ENCODE data around the gene FBN2.

FBN2 gene

DNA sequence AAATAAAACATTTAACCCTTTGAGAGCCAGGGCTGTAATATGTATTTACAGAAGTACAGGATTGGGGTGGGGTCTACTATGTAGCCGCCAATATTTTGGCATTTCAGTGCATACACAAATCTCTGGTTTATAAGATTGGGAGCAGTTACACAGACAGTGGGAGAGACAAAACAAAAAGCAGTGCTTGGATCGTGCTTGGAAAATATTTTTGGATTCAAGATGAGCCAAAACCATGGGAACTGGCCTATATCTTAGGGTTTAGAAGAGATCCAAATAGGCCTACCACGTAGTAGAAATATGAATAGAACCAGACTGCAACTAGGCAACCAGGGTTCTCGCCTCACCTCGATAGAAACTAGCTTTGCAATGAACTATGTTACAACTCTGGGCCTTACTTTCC is 284.9 kb downstream of the FBN2 start:
- no peak for DNase-seq (ENCODE audit: low read depth)
- no peak overlapping the region for H3K4me3 ChIP-seq (ENCODE audit: low read depth, low read length)
- TF ChIP-seq, protein P1, sequence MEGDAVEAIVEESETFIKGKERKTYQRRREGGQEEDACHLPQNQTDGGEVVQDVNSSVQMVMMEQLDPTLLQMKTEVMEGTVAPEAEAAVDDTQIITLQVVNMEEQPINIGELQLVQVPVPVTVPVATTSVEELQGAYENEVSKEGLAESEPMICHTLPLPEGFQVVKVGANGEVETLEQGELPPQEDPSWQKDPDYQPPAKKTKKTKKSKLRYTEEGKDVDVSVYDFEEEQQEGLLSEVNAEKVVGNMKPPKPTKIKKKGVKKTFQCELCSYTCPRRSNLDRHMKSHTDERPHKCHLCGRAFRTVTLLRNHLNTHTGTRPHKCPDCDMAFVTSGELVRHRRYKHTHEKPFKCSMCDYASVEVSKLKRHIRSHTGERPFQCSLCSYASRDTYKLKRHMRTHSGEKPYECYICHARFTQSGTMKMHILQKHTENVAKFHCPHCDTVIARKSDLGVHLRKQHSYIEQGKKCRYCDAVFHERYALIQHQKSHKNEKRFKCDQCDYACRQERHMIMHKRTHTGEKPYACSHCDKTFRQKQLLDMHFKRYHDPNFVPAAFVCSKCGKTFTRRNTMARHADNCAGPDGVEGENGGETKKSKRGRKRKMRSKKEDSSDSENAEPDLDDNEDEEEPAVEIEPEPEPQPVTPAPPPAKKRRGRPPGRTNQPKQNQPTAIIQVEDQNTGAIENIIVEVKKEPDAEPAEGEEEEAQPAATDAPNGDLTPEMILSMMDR (IDR thresholded peaks at IDR 0.05; ENCODE audit: control insufficient read depth, extremely low read depth, insufficient read depth): no peak

DNA sequence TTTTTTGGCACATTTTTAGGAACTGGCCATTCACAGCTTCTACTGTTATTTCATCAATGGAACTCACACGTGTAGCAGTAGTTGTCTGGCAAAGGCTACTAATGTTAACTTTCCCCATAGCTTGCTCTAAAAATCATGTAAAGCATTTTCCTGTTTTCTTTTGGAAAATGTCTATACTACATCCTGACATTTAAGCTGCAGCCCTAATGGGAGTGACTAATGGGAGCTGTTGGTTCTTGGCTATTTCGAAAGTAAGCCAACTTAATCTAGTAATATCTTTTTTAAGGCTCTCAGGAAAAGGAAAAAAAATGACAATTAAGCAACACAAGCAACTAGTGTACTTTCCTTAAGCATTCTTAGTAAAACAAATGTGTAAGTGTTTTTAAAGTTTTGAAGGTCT is 285.3 kb downstream of the FBN2 start:
- TF ChIP-seq, protein P1 (IDR thresholded peaks at IDR 0.05; ENCODE audit: control insufficient read depth, extremely low read depth, insufficient read depth): no peak
- H3K4me3 ChIP-seq (ENCODE audit: low read depth, low read length): no peak overlapping the region
- DNase-seq (ENCODE audit: low read depth): no peak

DNA sequence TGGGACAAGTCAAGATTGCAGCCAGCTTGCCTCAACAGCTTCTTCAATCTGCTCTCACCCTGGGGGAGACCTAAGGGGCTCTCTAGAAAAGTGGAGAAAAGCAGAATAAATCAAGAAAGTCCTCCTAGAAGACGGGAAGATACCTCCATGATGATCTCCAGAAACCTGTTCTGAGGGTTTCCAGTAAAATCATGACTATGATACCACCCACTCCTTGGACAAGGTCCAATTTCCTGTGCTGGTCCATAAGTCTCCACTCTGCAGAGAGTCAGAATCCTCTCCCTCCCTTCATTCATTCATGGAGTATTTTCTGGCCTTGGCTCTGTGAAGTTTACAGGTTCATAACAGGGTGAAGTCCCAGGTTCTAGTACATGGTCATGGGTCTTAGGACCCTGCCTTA is 285.8 kb downstream of the FBN2 start:
- TF ChIP-seq, protein P1 (IDR thresholded peaks at IDR 0.05; ENCODE audit: control insufficient read depth, extremely low read depth, insufficient read depth): no peak
- no peak for DNase-seq (ENCODE audit: low read depth)
- no peak overlapping the region for H3K4me3 ChIP-seq (ENCODE audit: low read depth, low read length)

DNA sequence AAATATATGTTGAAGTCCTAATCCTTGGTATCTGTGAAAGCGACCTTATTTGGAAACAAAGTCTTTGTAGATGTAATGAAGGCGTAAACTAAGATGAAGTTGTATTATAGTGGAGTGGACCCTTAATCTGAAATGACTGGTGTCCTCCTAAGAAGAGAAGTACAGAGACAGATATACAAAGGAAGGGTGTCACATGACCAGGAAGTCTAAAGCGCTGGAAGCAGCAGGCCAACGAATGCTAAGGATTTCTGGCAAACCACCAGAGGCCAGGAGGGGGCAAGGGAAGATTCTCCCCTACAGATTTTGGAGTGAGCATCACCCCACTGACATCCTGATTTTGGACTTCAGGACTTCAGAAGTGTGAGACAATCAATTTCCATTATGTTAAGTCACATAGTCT is 292.1 kb downstream of the FBN2 start:
- no peak for DNase-seq (ENCODE audit: low read depth)
- no peak overlapping the region for H3K4me3 ChIP-seq (ENCODE audit: low read depth, low read length)
- TF ChIP-seq, protein P1 (IDR thresholded peaks at IDR 0.05; ENCODE audit: control insufficient read depth, extremely low read depth, insufficient read depth): no peak

DNA sequence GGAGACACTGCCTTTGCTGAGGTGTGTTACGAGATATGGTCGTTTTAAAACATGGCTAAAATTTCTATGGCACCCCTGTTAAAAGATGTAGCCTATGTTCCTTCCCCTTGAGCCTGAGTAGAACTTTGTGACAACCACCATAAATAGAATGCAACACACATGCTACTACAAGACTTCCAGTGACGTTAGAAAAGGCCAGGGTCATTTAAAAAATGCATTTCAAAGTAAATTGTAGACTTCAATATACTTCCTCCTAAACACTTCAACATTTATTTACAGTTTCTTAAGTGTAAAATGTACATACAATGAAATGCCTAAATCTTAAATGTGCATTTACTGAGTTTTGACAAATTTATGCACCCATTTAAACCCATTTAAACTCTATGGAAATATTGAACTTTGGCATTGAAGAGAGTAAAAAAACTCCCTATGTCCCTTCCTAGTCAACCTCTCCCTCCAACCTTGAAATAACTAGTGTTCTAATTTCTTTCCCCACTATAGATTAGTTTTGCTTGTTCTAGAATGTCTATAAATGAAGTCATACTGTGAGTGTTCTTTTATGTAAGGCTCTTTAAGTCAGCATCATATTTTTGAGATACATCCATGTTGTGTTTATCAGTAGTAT is 294.0 kb downstream of the FBN2 start:
- no peak for DNase-seq (ENCODE audit: low read depth)

DNA sequence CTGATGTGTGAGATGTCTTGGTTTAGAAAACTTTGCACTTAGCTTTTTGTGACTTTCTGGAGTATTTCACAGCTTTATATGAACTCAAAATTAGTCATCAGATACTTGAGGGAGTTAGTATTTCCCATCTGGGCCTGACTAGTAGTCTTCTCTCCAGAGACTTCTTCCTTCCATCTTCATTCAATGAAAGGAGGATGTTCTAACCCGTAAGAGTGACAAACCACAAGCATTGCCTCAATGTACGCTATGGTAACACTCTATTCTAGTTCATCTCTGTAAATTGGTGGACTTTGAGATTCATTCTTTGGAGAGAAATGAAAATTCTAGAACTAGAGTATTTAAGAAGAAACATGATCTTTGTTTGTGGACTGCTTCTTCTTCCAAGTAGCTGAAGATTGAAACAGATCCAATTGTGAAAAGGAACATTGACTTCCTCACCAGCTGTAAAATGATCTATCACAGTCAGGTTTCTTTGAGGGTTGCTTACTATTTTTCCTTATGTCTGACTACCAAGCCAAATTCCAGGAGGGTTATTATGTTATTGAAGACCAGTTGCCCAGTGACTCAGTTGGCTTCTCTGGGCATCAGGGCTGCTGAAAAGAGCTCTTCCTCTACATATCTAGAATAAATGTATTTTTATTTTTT is 296.9 kb downstream of the FBN2 start:
- H3K4me3 ChIP-seq (ENCODE audit: low read depth, low read length): no peak overlapping the region
- TF ChIP-seq, protein P1 (IDR thresholded peaks at IDR 0.05; ENCODE audit: control insufficient read depth, extremely low read depth, insufficient read depth): no peak
- no peak for DNase-seq (ENCODE audit: low read depth)

More for the DNA sequence above, 294.0 kb downstream of the FBN2 start:
- no peak overlapping the region for H3K4me3 ChIP-seq (ENCODE audit: low read depth, low read length)
- TF ChIP-seq, protein P1 (IDR thresholded peaks at IDR 0.05; ENCODE audit: control insufficient read depth, extremely low read depth, insufficient read depth): no peak

DNA sequence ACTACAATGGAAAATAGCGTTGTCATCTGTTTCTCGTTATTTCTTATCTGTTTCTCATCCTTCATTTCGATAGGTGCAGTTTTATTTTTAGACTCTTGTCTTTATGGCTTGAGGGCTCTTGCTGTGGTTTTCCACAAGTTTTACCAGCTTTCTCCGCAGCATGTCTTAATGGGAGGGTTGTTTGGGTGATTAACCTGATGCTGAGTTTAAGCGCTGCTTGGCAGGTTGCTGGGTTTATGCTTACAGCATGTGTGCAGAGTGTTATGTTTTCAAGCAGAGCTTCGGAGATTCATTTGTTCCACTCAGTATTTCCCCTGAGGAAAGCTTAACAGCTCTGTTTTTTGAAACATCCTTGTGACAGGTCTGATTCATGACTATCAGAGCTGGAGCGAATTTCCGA is 300.5 kb downstream of the FBN2 start:
- TF ChIP-seq, protein P1 (IDR thresholded peaks at IDR 0.05; ENCODE audit: control insufficient read depth, extremely low read depth, insufficient read depth): no peak
- no peak for DNase-seq (ENCODE audit: low read depth)
- H3K4me3 ChIP-seq (ENCODE audit: low read depth, low read length): no peak overlapping the region
